Inflammatory macrophage treated with lipopolysaccharide for 4 hours (primary cell): ENCODE measurements around the gene CWC25.
A peak's percentile ranks its signal among the peaks of the same experiment; 100 is the strongest.
"Not testable (repeated sequence)": the region's sequence is repeated elsewhere in the genome, so short reads cannot be mapped to it uniquely, and the experiment has no call there.

Experiments
- DNase-seq: peaks from one replicate; pipeline ENCODE4 v3.0.0-alpha.2; 2020

CWC25 gene

GRCh38 chr17:38852771-38853291 is 27.7 kb upstream of the CWC25 start:
- DNase-seq, result peak; percentile 31

GRCh38 chr17:38851434-38851833 is 26.3 kb upstream of the CWC25 start:
- no peak for DNase-seq

GRCh38 chr17:38850374-38850773 is 25.3 kb upstream of the CWC25 start:
- DNase-seq, result no peak

GRCh38 chr17:38848939-38849605 is 24.0 kb upstream of the CWC25 start:
- no peak for DNase-seq

- DNase-seq, result no peak
Observed at GRCh38 chr17:38848557-38848891, 23.4 kb upstream of the CWC25 start.

- no peak for DNase-seq
Observed at GRCh38 chr17:38844261-38844757, 19.2 kb upstream of the CWC25 start.

GRCh38 chr17:38825762-38826247 is 684 bp upstream of the CWC25 start:
- DNase-seq, result no peak

- peak; percentile 35 for DNase-seq
Observed at GRCh38 chr17:38815576-38816193, 9.4 kb downstream of the CWC25 start.

- DNase-seq, result no peak
Observed at GRCh38 chr17:38809828-38810227, 15.3 kb downstream of the CWC25 start.

- no peak for DNase-seq
Observed at GRCh38 chr17:38800237-38800760, 24.8 kb downstream of the CWC25 start.

- peak; percentile 97 for DNase-seq
Observed at GRCh38 chr17:38799501-38800236, 25.5 kb downstream of the CWC25 start, which contains the start of gene PIP4K2B. TSS of gene PIP4K2B (minus strand) at chr17:38799556. CDS start at chr17:38799424, 132 bp downstream.

GRCh38 chr17:38798614-38799500 is 26.3 kb downstream of the CWC25 start:
- no peak for DNase-seq

GRCh38 chr17:38797828-38798227 is 27.3 kb downstream of the CWC25 start:
- DNase-seq, result no peak

GRCh38 chr17:38797158-38797490 is 28.0 kb downstream of the CWC25 start:
- DNase-seq, result peak; percentile 46

- peak; percentile 51 for DNase-seq
Observed at GRCh38 chr17:38796451-38797157, 28.5 kb downstream of the CWC25 start.

GRCh38 chr17:38794221-38794620 is 30.9 kb downstream of the CWC25 start:
- DNase-seq, result no peak

- DNase-seq, result no peak
Observed at GRCh38 chr17:38791162-38791561, 34.0 kb downstream of the CWC25 start.

GRCh38 chr17:38790148-38790707 is 34.9 kb downstream of the CWC25 start:
- DNase-seq, result not testable (repeated sequence)

GRCh38 chr17:38789185-38789584 is 35.9 kb downstream of the CWC25 start:
- no peak for DNase-seq

- DNase-seq, result not testable (repeated sequence)
Observed at GRCh38 chr17:38787999-38788398, 37.1 kb downstream of the CWC25 start.

GRCh38 chr17:38786372-38786771 is 38.7 kb downstream of the CWC25 start:
- DNase-seq, result no peak
